Retinal pigment epithelial cell (primary cell): Measurements from ENCODE around the gene ERMAP.
"Not testable (repeated sequence)": the region's sequence is repeated elsewhere in the genome, so short reads cannot be mapped to it uniquely, and the experiment has no call there.

Experiments used
- DNase-seq: peaks from one replicate; pipeline ENCODE4 v3.0.0-alpha.2; 2010; ENCODE audit warnings: low read depth
- H3K4me3 ChIP-seq: 2 replicates; pipeline ENCODE4 v1.5.1; 2011; ENCODE audit warnings: mild to moderate bottlenecking, low read length, control low read depth, moderate library complexity
- TF ChIP-seq, protein P1 (sequence below): conservative IDR thresholded peaks from 2 replicates; pipeline ENCODE4 v1.5.1; 2011; ENCODE audit warnings: low read depth, low read length, control low read depth, inconsistent platforms

Gene ERMAP

DNA sequence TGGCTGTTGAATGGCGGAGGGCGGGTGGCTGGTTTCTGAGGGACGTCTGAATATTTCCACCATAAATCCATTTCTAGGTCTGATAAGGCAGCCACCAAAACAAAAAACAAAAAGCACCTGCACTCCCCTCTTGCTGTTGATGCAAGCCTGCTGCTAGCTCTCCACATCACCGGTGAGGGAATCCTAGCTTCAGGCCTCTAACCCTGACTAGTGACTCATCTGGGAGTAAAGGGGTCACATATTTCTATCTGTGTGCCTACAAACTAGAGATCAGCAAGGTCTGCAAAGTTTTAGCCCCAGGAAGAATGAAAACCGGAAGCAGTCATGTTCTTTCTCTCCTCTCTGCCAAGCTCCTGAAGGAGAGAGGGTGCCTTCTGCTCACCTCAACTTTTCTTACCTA lies 10.3 kb upstream of the ERMAP start:
- no peak for DNase-seq
- TF ChIP-seq, protein P1, sequence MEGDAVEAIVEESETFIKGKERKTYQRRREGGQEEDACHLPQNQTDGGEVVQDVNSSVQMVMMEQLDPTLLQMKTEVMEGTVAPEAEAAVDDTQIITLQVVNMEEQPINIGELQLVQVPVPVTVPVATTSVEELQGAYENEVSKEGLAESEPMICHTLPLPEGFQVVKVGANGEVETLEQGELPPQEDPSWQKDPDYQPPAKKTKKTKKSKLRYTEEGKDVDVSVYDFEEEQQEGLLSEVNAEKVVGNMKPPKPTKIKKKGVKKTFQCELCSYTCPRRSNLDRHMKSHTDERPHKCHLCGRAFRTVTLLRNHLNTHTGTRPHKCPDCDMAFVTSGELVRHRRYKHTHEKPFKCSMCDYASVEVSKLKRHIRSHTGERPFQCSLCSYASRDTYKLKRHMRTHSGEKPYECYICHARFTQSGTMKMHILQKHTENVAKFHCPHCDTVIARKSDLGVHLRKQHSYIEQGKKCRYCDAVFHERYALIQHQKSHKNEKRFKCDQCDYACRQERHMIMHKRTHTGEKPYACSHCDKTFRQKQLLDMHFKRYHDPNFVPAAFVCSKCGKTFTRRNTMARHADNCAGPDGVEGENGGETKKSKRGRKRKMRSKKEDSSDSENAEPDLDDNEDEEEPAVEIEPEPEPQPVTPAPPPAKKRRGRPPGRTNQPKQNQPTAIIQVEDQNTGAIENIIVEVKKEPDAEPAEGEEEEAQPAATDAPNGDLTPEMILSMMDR = no peak
- H3K4me3 ChIP-seq = no peak overlapping the region

DNA sequence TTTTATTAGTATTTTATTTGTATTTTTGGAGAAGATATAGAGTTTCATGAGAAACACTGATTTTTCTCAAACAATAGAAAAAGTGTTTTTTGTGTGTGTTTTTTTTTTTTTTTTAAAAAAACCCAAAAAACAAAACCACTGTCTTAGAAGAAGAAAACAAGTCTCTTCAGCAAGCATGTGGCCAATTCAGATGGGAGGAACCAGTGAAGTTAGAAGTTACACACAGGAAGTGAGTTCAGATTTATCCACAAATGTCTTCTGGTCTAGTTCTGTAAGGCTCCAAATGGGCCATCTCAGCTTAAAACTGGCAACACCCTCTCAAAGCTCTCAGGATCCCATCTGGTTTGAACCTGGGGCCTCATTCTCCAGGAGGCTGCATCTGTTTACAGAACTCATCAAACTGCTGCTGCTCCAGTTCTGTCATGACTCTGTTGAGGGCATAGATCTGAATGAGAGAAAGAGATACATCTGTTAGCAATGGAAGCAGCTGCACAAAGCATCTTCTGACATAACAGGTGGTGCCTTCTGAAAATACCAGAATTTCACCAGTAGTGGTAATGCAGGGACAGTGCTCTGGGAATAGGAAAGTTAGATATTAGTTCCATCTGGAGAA lies 9.8 kb upstream of the ERMAP start:
- H3K4me3 ChIP-seq = no peak overlapping the region
- TF ChIP-seq, protein P1 = no peak
- DNase-seq = no peak

DNA sequence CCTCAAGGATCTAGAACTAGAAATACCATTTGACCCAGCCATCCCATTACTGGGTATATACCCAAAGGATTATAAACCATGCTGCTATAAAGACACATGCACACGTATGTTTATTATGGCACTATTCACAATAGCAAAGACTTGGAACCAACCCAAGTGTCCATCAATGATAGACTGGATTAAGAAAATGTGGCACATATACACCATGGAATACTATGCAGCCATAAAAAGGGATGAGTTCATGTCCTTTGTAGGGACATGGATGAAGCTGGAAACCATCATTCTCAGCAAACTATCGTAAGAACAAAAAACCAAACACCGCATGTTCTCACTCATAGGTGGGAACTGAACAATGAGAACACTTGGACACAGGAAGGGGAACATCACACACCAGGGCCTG lies 2.1 kb upstream of the ERMAP start:
- DNase-seq, H3K4me3 ChIP-seq: not testable (repeated sequence)

DNA sequence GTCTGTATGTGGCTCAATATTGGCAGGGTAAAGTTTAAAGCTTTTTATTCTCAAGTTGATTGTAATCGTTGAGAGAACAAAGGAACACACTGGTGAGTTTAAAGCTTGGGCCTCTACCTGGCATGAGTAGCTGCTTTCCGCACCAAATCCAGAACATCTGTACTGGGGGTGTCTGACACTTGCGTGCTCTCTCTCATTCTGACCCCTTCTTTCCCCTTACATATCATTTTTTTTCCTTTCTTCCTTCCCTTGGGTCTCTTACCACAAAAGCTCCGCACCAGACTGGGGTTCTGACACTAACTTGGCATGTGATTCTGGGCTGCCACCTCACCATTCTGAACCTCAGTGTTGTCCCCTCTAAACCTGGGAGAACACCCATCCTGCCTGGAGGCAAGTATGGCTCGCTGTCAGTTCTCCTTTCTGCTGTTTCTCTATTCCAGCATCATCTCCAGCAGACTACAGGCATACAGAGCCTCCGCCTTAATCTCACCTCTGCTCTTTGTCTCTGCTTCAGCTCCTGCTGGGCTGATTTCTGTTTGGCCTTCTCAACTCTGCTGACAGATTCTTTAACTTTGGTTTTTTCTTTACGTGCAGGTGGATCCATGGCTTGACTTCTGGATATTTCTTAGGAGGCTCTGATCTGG lies 859 bp upstream of the ERMAP start:
- TF ChIP-seq, protein P1 = no peak
- no peak for DNase-seq
- peak overlapping the region; percentile 77 for H3K4me3 ChIP-seq

DNA sequence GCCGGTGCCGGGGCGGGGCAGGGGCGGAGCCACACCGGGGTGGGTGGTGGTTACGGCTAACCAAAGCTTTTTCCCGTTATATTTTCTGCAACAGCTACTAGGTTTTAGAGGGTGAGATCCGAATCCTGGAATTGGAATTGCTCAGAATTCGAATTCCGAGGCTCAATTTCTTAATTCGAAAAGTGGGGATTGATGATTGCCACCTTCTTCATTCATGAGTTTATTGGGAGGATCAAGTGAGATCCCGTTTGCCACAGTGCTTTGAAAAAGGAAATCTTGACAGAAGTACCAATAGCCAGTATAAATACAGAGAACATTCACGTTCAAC lies 482 bp downstream of the ERMAP start:
- H3K4me3 ChIP-seq = peak overlapping the region; percentile 65
- TF ChIP-seq, protein P1 = no peak
- no peak for DNase-seq

DNA sequence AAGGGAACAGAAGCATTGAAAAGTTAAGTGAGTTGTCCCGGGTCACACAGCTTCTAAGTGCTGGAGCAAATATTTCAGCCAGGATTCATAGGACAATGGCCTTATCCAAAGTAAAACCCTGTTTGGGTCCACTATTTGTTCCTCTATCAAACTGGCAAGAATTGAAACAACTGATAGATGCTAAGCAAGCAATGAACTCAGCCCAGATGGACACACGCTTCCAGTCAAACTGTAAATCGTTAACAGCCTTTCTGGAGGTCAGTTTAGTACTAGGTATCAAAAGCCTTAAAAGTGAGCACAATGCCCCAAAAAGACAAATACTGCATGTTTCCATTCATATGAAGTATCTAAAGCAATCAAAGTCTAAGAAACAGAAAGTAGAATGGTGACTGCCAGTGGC lies 1.1 kb downstream of the ERMAP start:
- no peak overlapping the region for H3K4me3 ChIP-seq
- no peak for DNase-seq
- TF ChIP-seq, protein P1 = no peak

DNA sequence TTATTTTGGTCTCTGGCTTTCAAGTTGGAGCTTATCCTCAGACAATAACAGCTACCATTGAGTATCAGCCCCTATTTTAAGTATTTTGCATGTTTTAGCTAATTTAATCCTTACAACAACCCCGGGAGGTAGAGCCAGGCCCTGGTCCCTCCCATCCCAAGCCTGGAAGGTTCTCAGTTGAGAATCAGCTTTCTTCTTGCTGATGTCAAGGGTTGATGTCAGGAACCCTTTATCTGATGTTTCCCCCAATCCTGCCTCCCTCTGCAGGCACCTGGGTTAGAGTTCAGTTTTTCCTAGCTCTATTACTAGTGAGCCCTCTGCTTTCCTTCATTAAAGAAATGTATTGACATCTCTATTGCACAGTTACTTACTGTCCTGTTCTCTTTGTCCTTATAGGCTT lies 3.9 kb downstream of the ERMAP start:
- TF ChIP-seq, protein P1 = no peak
- no peak for DNase-seq
- H3K4me3 ChIP-seq = no peak overlapping the region
